H9 (cell line): Measurements from ENCODE around the gene TRPV4. TPM values are rescaled to one million over a fixed set of nuclear protein-coding genes. Genes with fewer than 3 reads are reported as not detected.

ENCODE experiments used
- DNase-seq: peaks from one replicate; pipeline ENCODE4 v3.0.0-alpha.2; 2017
- H2AFZ ChIP-seq: one replicate; pipeline ENCODE4 v1.6.1; 2013; ENCODE audit warnings: mild to moderate bottlenecking, low read length, control low read depth, moderate library complexity
- H2AK5ac ChIP-seq: 2 replicates; pipeline ENCODE4 v1.6.1; 2013; ENCODE audit warnings: low read length, control low read depth, mixed read lengths; ENCODE audit not compliant: insufficient read length
- H2BK120ac ChIP-seq: one replicate; pipeline ENCODE4 v1.6.1; 2013; ENCODE audit warnings: low read depth, mild to moderate bottlenecking, low read length, control low read depth, inconsistent platforms; ENCODE audit not compliant: poor library complexity, severe bottlenecking
- H2BK12ac ChIP-seq: 2 replicates; pipeline ENCODE4 v1.6.1; 2013; ENCODE audit warnings: low read length, control low read depth, mixed read lengths, low read depth; ENCODE audit not compliant: insufficient read length
- H2BK15ac ChIP-seq: 2 replicates; pipeline ENCODE4 v1.6.1; 2013; ENCODE audit warnings: low read depth, low read length, control low read depth
- H2BK20ac ChIP-seq: one replicate; pipeline ENCODE4 v1.6.1; 2013; ENCODE audit warnings: low read depth, mild to moderate bottlenecking, low read length, control low read depth, inconsistent platforms; ENCODE audit not compliant: poor library complexity, severe bottlenecking
- H2BK5ac ChIP-seq: 2 replicates; pipeline ENCODE4 v1.6.1; 2013; ENCODE audit warnings: low read length, control low read depth, mixed read lengths; ENCODE audit not compliant: insufficient read length
- H3K14ac ChIP-seq: 2 replicates; pipeline ENCODE4 v1.6.1; 2013; ENCODE audit warnings: low read length, control low read depth; ENCODE audit not compliant: insufficient read depth
- H3K18ac ChIP-seq: 2 replicates; pipeline ENCODE4 v1.6.1; 2013; ENCODE audit warnings: low read depth, mild to moderate bottlenecking, mixed read lengths, low read length, control low read depth; ENCODE audit not compliant: insufficient read length
- H3K23ac ChIP-seq: 2 replicates; pipeline ENCODE4 v1.6.1; 2013; ENCODE audit warnings: low read length, control low read depth, mixed read lengths, low read depth; ENCODE audit not compliant: insufficient read length
- H3K23me2 ChIP-seq: 2 replicates; pipeline ENCODE4 v1.6.1; 2013; ENCODE audit warnings: low read depth, mild to moderate bottlenecking, mixed read lengths, low read length, control low read depth; ENCODE audit not compliant: insufficient read length, poor library complexity, severe bottlenecking
- H3K27ac ChIP-seq: 2 replicates; pipeline ENCODE4 v1.5.1; 2013; ENCODE audit warnings: low read length, control low read depth, mixed read lengths, low read depth; ENCODE audit not compliant: insufficient read length
- H3K27me3 ChIP-seq: 2 replicates; pipeline ENCODE4 v1.6.1; 2013; ENCODE audit warnings: low read length, control low read depth, inconsistent platforms; ENCODE audit not compliant: insufficient read depth
- H3K4ac ChIP-seq: 2 replicates; pipeline ENCODE4 v1.6.1; 2013; ENCODE audit warnings: low read depth, mild to moderate bottlenecking, control low read depth, inconsistent platforms, low read length, moderate library complexity
- H3K4me1 ChIP-seq: 2 replicates; pipeline ENCODE4 v1.6.1; 2013; ENCODE audit warnings: low read length, control low read depth, inconsistent platforms; ENCODE audit not compliant: insufficient read depth
- H3K4me2 ChIP-seq: 2 replicates; pipeline ENCODE4 v1.6.1; 2013; ENCODE audit warnings: low read length, control low read depth, mixed read lengths; ENCODE audit not compliant: insufficient read length, insufficient read depth
- H3K56ac ChIP-seq: 2 replicates; pipeline ENCODE4 v1.6.1; 2013; ENCODE audit warnings: low read depth, mild to moderate bottlenecking, mixed read lengths, low read length, control low read depth; ENCODE audit not compliant: insufficient read length
- H3K79me1 ChIP-seq: 2 replicates; pipeline ENCODE4 v1.6.1; 2013; ENCODE audit warnings: low read depth, mild to moderate bottlenecking, moderate library complexity, low read length, control low read depth, inconsistent platforms; ENCODE audit not compliant: insufficient read depth, poor library complexity, severe bottlenecking
- H3K79me2 ChIP-seq: 2 replicates; pipeline ENCODE4 v1.6.1; 2013; ENCODE audit warnings: low read length, control low read depth, inconsistent platforms; ENCODE audit not compliant: insufficient read depth
- H3K9ac ChIP-seq: 2 replicates; pipeline ENCODE4 v1.6.1; 2013; ENCODE audit warnings: low read length, control low read depth, mixed read lengths; ENCODE audit not compliant: insufficient read length; ENCODE audit errors: extremely low read depth
- H3K9me3 ChIP-seq: one replicate; pipeline ENCODE4 v1.6.1; 2013; ENCODE audit warnings: low read depth, low read length, inconsistent platforms; ENCODE audit not compliant: control insufficient read depth
- H3T11ph ChIP-seq: one replicate; pipeline ENCODE4 v1.6.1; 2013; ENCODE audit warnings: mild to moderate bottlenecking, low read length, control low read depth, inconsistent platforms
- H4K20me1 ChIP-seq: one replicate; pipeline ENCODE4 v1.6.1; 2013; ENCODE audit not compliant: control insufficient read depth, insufficient read length, insufficient read depth
- H4K5ac ChIP-seq: 2 replicates; pipeline ENCODE4 v1.6.1; 2013; ENCODE audit warnings: low read depth, mild to moderate bottlenecking, mixed read lengths, low read length, control low read depth; ENCODE audit not compliant: insufficient read length
- H4K8ac ChIP-seq: replicated peaks from 2 replicates; pipeline ENCODE4 v1.6.1; 2013; ENCODE audit warnings: low read length, control low read depth, mixed read lengths, low read depth; ENCODE audit not compliant: insufficient read length
- H4K91ac ChIP-seq: 2 replicates; pipeline ENCODE4 v1.6.1; 2013; ENCODE audit warnings: low read depth, mild to moderate bottlenecking, moderate library complexity, mixed read lengths, low read length, control low read depth; ENCODE audit not compliant: insufficient read length
- H3K27ac Mint-ChIP-seq, 3 experiments: 2 replicates in 2 of 3; 3 replicates in 1 of 3; pipeline ENCODE4 v1.8.0; 2020 to 2021; ENCODE audit warnings: mixed read lengths in 3 of 3, mild to moderate bottlenecking in 1 of 3, moderate library complexity in 1 of 3
- H3K27me3 Mint-ChIP-seq: 2 replicates; pipeline ENCODE4 v1.8.0; 2021; ENCODE audit warnings: low read depth, mild to moderate bottlenecking, moderate library complexity, mixed read lengths
- H3K36me3 Mint-ChIP-seq, 3 experiments: 2 replicates in 2 of 3; 3 replicates in 1 of 3; pipeline ENCODE4 v1.8.0; 2020 to 2021; ENCODE audit warnings: low read depth in 3 of 3, mixed read lengths in 3 of 3; ENCODE audit not compliant: insufficient read depth in 1 of 3
- H3K4me1 Mint-ChIP-seq, 2 experiments: 2 replicates each; pipeline ENCODE4 v1.8.0; 2020; ENCODE audit warnings: mixed read lengths in 2 of 2
- H3K4me3 Mint-ChIP-seq, 2 experiments: 2 replicates in 1 of 2; 3 replicates in 1 of 2; pipeline ENCODE4 v1.8.0; 2020 to 2021; ENCODE audit warnings: mild to moderate bottlenecking in 2 of 2, mixed read lengths in 2 of 2, moderate library complexity in 1 of 2
- H3K9me3 Mint-ChIP-seq, 2 experiments: 2 replicates in 1 of 2; 3 replicates in 1 of 2; pipeline ENCODE4 v1.8.0; 2020; ENCODE audit warnings: mild to moderate bottlenecking in 2 of 2, mixed read lengths in 2 of 2, moderate library complexity in 1 of 2
- CTCF ChIP-seq: fragments of 200-600 bp; sonication (generic); conservative IDR thresholded peaks from 3 replicates; pipeline ENCODE4 v1.8.0; 2021; ENCODE audit warnings: antibody characterized with exemption, mild to moderate bottlenecking
- WGBS: extraction: QIAGEN DNeasy Blood & Tissue Kit; methylation state at CpG from one replicate; pipeline ENCODE4 v1.1.7; 2013; ENCODE audit warnings: missing lambda C conversion rate, low lambda C conversion rate, mixed read lengths; ENCODE audit not compliant: insufficient read length; ENCODE audit errors: extremely low coverage; 5-methylcytosine and 5-hydroxymethylcytosine counted together
- total RNA-seq: library from RNA; stranded (reverse); gene quantifications from 2 replicates; pipeline ENCODE4 v1.2.1, GENCODE V29; 2021

TRPV4 gene
- total RNA-seq, 1 experiment from 2014 or later: 4.9 TPM

GRCh38 chr12:109839444-109839843 lies 6.2 kb upstream of the TRPV4 start:
- Histone ChIP-seq H3K9me3 (no peaks in the 10 kb centered on the region), H3K14ac (no peak overlapping the region), H3K23me2 (no peaks in the 10 kb centered on the region), H3K79me2 (no peaks in the 10 kb centered on the region), H4K20me1 (no peaks in the 10 kb centered on the region), H2AK5ac (no peak overlapping the region), H3K4me2 (no peak overlapping the region), H3K79me1 (no peaks in the 10 kb centered on the region), H3K4ac (no peak overlapping the region), H4K91ac (no peak overlapping the region), H3K9ac (no peak overlapping the region), H3K56ac (no peak overlapping the region), H4K8ac (no peak overlapping the region), H3T11ph (no peak overlapping the region), H3K18ac (no peak overlapping the region), H3K23ac (no peak overlapping the region), H2BK5ac (no peak overlapping the region), H3K27me3 (no peaks in the 10 kb centered on the region), H2AFZ (no peak overlapping the region), H2BK15ac (no peak overlapping the region), H2BK12ac (no peak overlapping the region), H3K27ac (no peak overlapping the region), H2BK120ac (no peak overlapping the region), H4K5ac (no peak overlapping the region), H3K4me1 (no peaks in the 10 kb centered on the region), H2BK20ac (no peak overlapping the region)
- Mint-ChIP-seq H3K9me3 (no peaks in the 10 kb centered on the region; a peak in 1 of 5 replicates), H3K4me1 (peaks cover 13 to 15% of the 10 kb centered on the region in 2 experiments), H3K27ac (no peak overlapping the region), H3K36me3 (no peaks in the 10 kb centered on the region; a peak in 1 of 7 replicates), H3K27me3 (peaks cover 3% of the 10 kb centered on the region), H3K4me3 (no peak overlapping the region; a peak in 1 of 5 replicates)
- no peak for DNase-seq
- WGBS: no CpG with 5 or more reads among the region's 6 CpGs
- TF ChIP-seq CTCF: no peak
